GM13976 (cell line): ENCODE measurements around the gene CAD.

ENCODE experiments used
- DNase-seq: peaks from one replicate; pipeline ENCODE4 v3.0.0; 2012; ENCODE audit warnings: low spot score
- CTCF ChIP-seq: IDR thresholded peaks from 2 replicates; pipeline ENCODE4 v1.5.1; 2012; ENCODE audit warnings: borderline replicate concordance, mild to moderate bottlenecking; ENCODE audit not compliant: insufficient read depth; ENCODE audit errors: extremely low read depth, missing control alignments, control extremely low read depth
- in situ Hi-C: fragments of 300-500 bp; cut with MboI; formaldehyde crosslinking; loops from one replicate; pipeline ENCODE4 v1.12.0; 2022; ENCODE audit warnings: low sequenced_read_pairs, mixed read lengths, inconsistent platforms; ENCODE audit not compliant: unreplicated experiment

Gene CAD

GRCh38 chr2:27275211-27276150 lies 58.3 kb downstream of the CAD start, which contains the start of gene DNAJC5G:
Gene DNAJC5G, plus strand, starts transcription at chr2:27275433. Its CDS starts 1,296 bp downstream, at chr2:27276729.
- DNase-seq, result no peak
- in situ Hi-C loops, result loop anchor here (25.0 kb wide), 1 partner anchor 313 kb away; the partner anchor contains the start of gene MAPRE3
- no peak for TF ChIP-seq CTCF

- TF ChIP-seq CTCF, result no peak
- in situ Hi-C loops, result loop anchor here (25.0 kb wide), 1 partner anchor 316 kb away; the partner anchor contains the start of gene MAPRE3
- DNase-seq, result no peak
Observed at GRCh38 chr2:27278010-27278409, 60.8 kb downstream of the CAD start.

- in situ Hi-C loops, result loop anchor here (10.0 to 25.0 kb wide), 2 partner anchors 176 to 319 kb away; partner anchors contain the start of gene MAPRE3
- TF ChIP-seq CTCF, result no peak
- no peak for DNase-seq
Observed at GRCh38 chr2:27280826-27281225, 63.7 kb downstream of the CAD start.

- in situ Hi-C loops, result loop anchor here (10.0 to 25.0 kb wide), 2 partner anchors 177 to 319 kb away; partner anchors contain the start of gene MAPRE3
- no peak for TF ChIP-seq CTCF
- no peak for DNase-seq
Observed at GRCh38 chr2:27281442-27281841, 64.3 kb downstream of the CAD start.

GRCh38 chr2:27281855-27282559 lies 64.8 kb downstream of the CAD start, which contains the start of gene TRIM54:
Gene TRIM54, plus strand, starts transcription at chr2:27282429. Its CDS starts 303 bp downstream, at chr2:27282732.
- in situ Hi-C loops, result loop anchor here (10.0 to 25.0 kb wide), 2 partner anchors 177 to 320 kb away; partner anchors contain the start of gene MAPRE3
- no peak for DNase-seq

More at GRCh38 chr2:27281855-27282559, 64.8 kb downstream of the CAD start, which contains the start of gene TRIM54:
- TF ChIP-seq CTCF, result no peak
